Keratinocyte (primary cell): Measurements from ENCODE around the gene TXNDC8. TPM values are rescaled to one million over a fixed set of nuclear protein-coding genes. Genes with fewer than 3 reads are reported as not detected.

ENCODE experiments used
- DNase-seq: peaks from one replicate; pipeline ENCODE4 v3.0.0-alpha.2; 2011; ENCODE audit warnings: low read depth, missing footprints, low spot score
- FAIRE-seq: peaks from 2 replicates; lab custom pipeline; 2011; peaks lifted over from hg19 to GRCh38; lab: Jason Lieb, UNC
- H2AFZ ChIP-seq: 2 replicates; pipeline ENCODE4 v1.6.0; 2012; ENCODE audit warnings: low read length, control low read depth, inconsistent platforms; ENCODE audit not compliant: control insufficient read depth
- H3K27ac ChIP-seq: 2 replicates; pipeline ENCODE4 v1.5.1; 2011; ENCODE audit warnings: low read length; ENCODE audit not compliant: control insufficient read depth, insufficient read depth
- H3K27me3 ChIP-seq: 3 replicates; pipeline ENCODE4 v1.6.0; 2011; ENCODE audit warnings: low read length; ENCODE audit not compliant: control insufficient read depth, insufficient read depth; ENCODE audit errors: extremely low read depth
- H3K36me3 ChIP-seq, 2 experiments: 2 replicates in 1 of 2; 3 replicates in 1 of 2; pipeline ENCODE4 v1.5.1; 2011; ENCODE audit warnings: low read length in 2 of 2, mild to moderate bottlenecking in 1 of 2; ENCODE audit not compliant: control insufficient read depth in 2 of 2, insufficient read depth in 2 of 2; ENCODE audit errors: extremely low read depth in 1 of 2
- H3K4me1 ChIP-seq: 3 replicates; pipeline ENCODE4 v1.5.1; 2011; ENCODE audit warnings: low read length; ENCODE audit not compliant: control insufficient read depth, insufficient read depth; ENCODE audit errors: extremely low read depth
- H3K4me2 ChIP-seq: 3 replicates; pipeline ENCODE4 v1.6.0; 2011; ENCODE audit warnings: low read depth, low read length; ENCODE audit not compliant: control insufficient read depth, insufficient read depth; ENCODE audit errors: extremely low read depth
- H3K4me3 ChIP-seq, 3 experiments: fragments of 200-600 bp in 1 of 3; sonication (generic) in 1 of 3; 2 replicates in 2 of 3; 3 replicates in 1 of 3; pipeline ENCODE4 v1.5.1; 2011 to 2016; ENCODE audit warnings: low read length in 3 of 3, mild to moderate bottlenecking in 3 of 3, control low read depth in 2 of 3, inconsistent platforms in 1 of 3, low read depth in 1 of 3, mixed read lengths in 1 of 3, mixed run types in 1 of 3, moderate library complexity in 1 of 3; ENCODE audit not compliant: control insufficient read depth in 2 of 3, insufficient read depth in 2 of 3; ENCODE audit errors: extremely low read depth in 1 of 3
- H3K79me2 ChIP-seq: 2 replicates; pipeline ENCODE4 v1.6.0; 2012; ENCODE audit warnings: low read length; ENCODE audit not compliant: control insufficient read depth, insufficient read depth
- H3K9ac ChIP-seq: 3 replicates; pipeline ENCODE4 v1.6.0; 2011; ENCODE audit warnings: low read length; ENCODE audit not compliant: control insufficient read depth, insufficient read depth; ENCODE audit errors: extremely low read depth
- H3K9me1 ChIP-seq: 3 replicates; pipeline ENCODE4 v1.6.0; 2011; ENCODE audit warnings: low read length; ENCODE audit not compliant: control insufficient read depth, insufficient read depth; ENCODE audit errors: extremely low read depth
- H3K9me3 ChIP-seq: 2 replicates; pipeline ENCODE4 v1.5.1; 2012; ENCODE audit warnings: low read depth, low read length; ENCODE audit not compliant: control insufficient read depth
- H4K20me1 ChIP-seq: 3 replicates; pipeline ENCODE4 v1.6.0; 2011; ENCODE audit warnings: low read length; ENCODE audit not compliant: control insufficient read depth, insufficient read depth; ENCODE audit errors: extremely low read depth
- CTCF ChIP-seq, 3 experiments: IDR thresholded peaks in 1 of 3; conservative IDR thresholded peaks in 1 of 3; optimal IDR thresholded peaks in 1 of 3; 2 replicates in 2 of 3; 3 replicates in 1 of 3; pipeline versions ENCODE3 to v1.5.1; 2011; ENCODE audit warnings: low read length in 3 of 3, mild to moderate bottlenecking in 3 of 3, moderate library complexity in 2 of 3, control low read depth in 1 of 3, inconsistent platforms in 1 of 3; ENCODE audit not compliant: insufficient read depth in 2 of 3; ENCODE audit errors: extremely low read depth in 1 of 3
- EZH2 ChIP-seq: IDR thresholded peaks from one replicate; pipeline ENCODE4 v1.6.1; 2012; ENCODE audit warnings: inconsistent platforms, mild to moderate bottlenecking, low read length, moderate library complexity
- dilution Hi-C: fragments of 300-500 bp; cut with MboI; formaldehyde crosslinking; loops from one replicate; pipeline ENCODE4 v1.7.0; 2020; ENCODE audit warnings: low sequenced_read_pairs; ENCODE audit not compliant: extremely low pct_ligation_motif_present
- polyA plus RNA-seq, 5 experiments: library from polyadenylated mRNA; depleted of rRNA in 3 of 5; stranded (reverse) in 3 of 5; stranded (forward) in 1 of 5; unstranded in 1 of 5; fragments of >200 nt; gene quantifications; 1 replicate in 1 of 5; 2 replicates in 3 of 5; 3 replicates in 1 of 5; pipeline versions ENCODE4 v1.2.1 to v1.2.3, GENCODE V29; 2011 to 2012; ENCODE audit warnings: missing spikeins in 2 of 5, low read depth in 1 of 5, low replicate concordance in 1 of 5

Gene TXNDC8
- polyA plus RNA-seq, 1 donor (not counting 4 experiments of a cell fraction or from before 2014, with no cell fraction given), result not detected

GRCh38 chr9:110270211-110270995 is 67.3 kb downstream of the TXNDC8 start:
- H3K9me1 ChIP-seq, result no peaks in the 10 kb centered on the region
- dilution Hi-C loops, result no loop called here
- no peak overlapping the region for H2AFZ ChIP-seq
- no peaks in the 10 kb centered on the region for H3K36me3 ChIP-seq
- no peaks in the 10 kb centered on the region for H4K20me1 ChIP-seq
- no peak overlapping the region for H3K9ac ChIP-seq
- DNase-seq (no peak), FAIRE-seq (no peak)
- H3K4me2 ChIP-seq, result no peak overlapping the region
- no peaks in the 10 kb centered on the region for H3K4me1 ChIP-seq
- no peak overlapping the region for H3K4me3 ChIP-seq
- no peaks in the 10 kb centered on the region for H3K79me2 ChIP-seq
- H3K27ac ChIP-seq, result no peak overlapping the region
- no peak for TF ChIP-seq CTCF (optimal IDR thresholded peaks at IDR 0.05 in 1 of 3, IDR thresholded peaks at IDR 0.05 in 1 of 3, conservative IDR thresholded peaks at IDR 0.05 in 1 of 3; ENCODE audit: extremely low read depth in 1 of 3, insufficient read depth in 2 of 3, low read length in 3 of 3)
- no peak for TF ChIP-seq EZH2
- no peaks in the 10 kb centered on the region for H3K9me3 ChIP-seq
- no peaks in the 10 kb centered on the region for H3K27me3 ChIP-seq

- no peaks in the 10 kb centered on the region for H3K9me1 ChIP-seq
- no peak for TF ChIP-seq EZH2
- no peak overlapping the region for H3K4me2 ChIP-seq
- H3K36me3 ChIP-seq, result no peaks in the 10 kb centered on the region
- DNase-seq (no peak), FAIRE-seq (no peak)
- no peak overlapping the region for H3K4me3 ChIP-seq
- dilution Hi-C loops, result no loop called here
- no peak overlapping the region for H2AFZ ChIP-seq
- H3K79me2 ChIP-seq, result no peaks in the 10 kb centered on the region
- no peak overlapping the region for H3K27ac ChIP-seq
- no peaks in the 10 kb centered on the region for H4K20me1 ChIP-seq
- no peak overlapping the region for H3K9ac ChIP-seq
- no peaks in the 10 kb centered on the region for H3K4me1 ChIP-seq
- no peaks in the 10 kb centered on the region for H3K27me3 ChIP-seq
- H3K9me3 ChIP-seq, result no peaks in the 10 kb centered on the region
Observed at GRCh38 chr9:110266795-110267194, 70.9 kb downstream of the TXNDC8 start.
